Epithelial cell of proximal tubule (primary cell): ENCODE results near the gene TPM1. TPM values are rescaled to one million over a fixed set of nuclear protein-coding genes. Genes with fewer than 3 reads are reported as not detected.

Experiments
- DNase-seq: peaks from one replicate; pipeline ENCODE4 v3.0.0-alpha.2; 2011; ENCODE audit warnings: low read depth
- H3K4me3 ChIP-seq: 2 replicates; pipeline ENCODE4 v1.5.1; 2011; ENCODE audit warnings: low read depth, mild to moderate bottlenecking, low read length
- total RNA-seq: library from RNA; depleted of rRNA; stranded (reverse); fragments of >200 nt; gene quantifications from 2 replicates; pipeline ENCODE4 v1.2.3, GENCODE V29; 2015
- TF ChIP-seq, protein P1 (sequence below): conservative IDR thresholded peaks from 2 replicates; pipeline ENCODE4 v1.5.1; 2012; ENCODE audit warnings: low read depth, mild to moderate bottlenecking, low read length

The TPM1 gene
- total RNA-seq, 1 donor from 2014 or later: 925 TPM

DNA sequence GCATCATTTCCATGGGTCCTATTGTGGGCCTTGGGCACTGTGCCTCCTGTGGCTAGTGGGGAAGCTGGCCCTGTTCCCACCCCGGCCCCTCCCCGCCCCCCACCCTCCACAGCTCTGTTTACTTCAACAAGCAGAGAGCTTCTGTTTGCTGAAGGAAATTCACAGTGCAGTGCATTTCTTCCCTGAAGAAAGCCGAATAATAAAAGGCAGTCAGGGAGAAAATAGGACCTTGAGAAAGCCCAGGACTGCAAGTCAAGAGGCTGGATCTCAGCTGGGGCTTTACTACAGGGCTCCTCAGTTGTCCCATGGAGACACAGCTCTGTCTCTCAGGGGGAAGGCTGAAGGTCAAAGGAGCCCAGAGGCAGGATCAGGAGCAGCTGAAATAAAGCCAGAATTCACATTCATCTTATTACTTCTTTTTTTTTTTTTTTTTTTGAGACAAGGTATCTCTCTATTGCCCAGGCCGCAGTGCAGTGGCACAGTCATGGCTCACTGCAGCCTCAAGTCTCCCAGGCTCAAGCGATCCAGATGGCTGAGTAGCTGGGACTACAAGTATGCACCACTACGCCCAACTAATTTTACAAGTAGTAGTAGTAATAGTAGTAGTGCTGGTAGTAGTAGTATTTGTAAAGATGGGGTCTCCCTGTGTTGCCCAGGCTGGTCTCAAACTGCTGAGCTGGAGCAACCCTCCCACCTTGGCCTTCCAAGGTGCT is 46.1 kb downstream of the TPM1 start:
- DNase-seq: no peak
- H3K4me3 ChIP-seq: no peak overlapping the region
- TF ChIP-seq, protein P1, sequence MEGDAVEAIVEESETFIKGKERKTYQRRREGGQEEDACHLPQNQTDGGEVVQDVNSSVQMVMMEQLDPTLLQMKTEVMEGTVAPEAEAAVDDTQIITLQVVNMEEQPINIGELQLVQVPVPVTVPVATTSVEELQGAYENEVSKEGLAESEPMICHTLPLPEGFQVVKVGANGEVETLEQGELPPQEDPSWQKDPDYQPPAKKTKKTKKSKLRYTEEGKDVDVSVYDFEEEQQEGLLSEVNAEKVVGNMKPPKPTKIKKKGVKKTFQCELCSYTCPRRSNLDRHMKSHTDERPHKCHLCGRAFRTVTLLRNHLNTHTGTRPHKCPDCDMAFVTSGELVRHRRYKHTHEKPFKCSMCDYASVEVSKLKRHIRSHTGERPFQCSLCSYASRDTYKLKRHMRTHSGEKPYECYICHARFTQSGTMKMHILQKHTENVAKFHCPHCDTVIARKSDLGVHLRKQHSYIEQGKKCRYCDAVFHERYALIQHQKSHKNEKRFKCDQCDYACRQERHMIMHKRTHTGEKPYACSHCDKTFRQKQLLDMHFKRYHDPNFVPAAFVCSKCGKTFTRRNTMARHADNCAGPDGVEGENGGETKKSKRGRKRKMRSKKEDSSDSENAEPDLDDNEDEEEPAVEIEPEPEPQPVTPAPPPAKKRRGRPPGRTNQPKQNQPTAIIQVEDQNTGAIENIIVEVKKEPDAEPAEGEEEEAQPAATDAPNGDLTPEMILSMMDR: no peak

DNA sequence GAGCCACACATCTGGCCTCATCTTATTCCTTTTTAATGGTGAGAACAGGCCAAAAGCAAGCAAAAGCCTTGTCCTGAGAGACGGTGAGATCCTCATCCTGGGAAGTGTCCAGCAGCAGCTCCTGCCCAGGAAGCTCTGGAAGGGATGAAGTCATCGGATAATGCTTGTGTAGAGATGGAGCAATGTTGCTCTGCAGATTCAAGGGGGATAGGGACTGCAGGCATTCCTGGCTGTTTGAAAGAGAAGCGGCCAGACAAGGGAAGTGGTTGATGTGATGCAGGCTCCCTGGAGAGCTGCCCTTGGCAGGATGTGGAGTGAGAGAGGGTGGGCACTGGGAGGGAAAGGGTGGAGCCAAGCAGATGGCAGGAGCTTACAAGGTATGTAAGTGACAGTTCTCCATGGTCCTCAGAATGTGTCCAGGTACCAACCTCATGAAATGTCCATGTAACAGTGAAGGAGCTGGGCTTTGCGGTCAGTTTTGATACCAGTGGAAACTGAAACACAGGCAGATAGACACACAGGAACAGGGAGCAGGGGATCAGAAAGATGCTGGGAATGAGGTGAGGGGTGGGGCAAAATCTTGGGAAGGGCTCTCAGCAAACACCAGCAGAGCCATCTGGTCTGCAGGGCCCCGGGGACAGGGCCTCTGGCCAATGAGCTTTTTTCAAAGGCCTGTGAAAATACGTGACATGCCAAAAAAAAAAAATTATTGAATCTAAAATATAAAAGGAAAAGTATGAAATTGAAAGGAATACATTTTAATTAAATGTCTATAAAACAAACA is 46.9 kb downstream of the TPM1 start:
- TF ChIP-seq, protein P1: no peak
- no peak for DNase-seq
- H3K4me3 ChIP-seq: no peak overlapping the region

DNA sequence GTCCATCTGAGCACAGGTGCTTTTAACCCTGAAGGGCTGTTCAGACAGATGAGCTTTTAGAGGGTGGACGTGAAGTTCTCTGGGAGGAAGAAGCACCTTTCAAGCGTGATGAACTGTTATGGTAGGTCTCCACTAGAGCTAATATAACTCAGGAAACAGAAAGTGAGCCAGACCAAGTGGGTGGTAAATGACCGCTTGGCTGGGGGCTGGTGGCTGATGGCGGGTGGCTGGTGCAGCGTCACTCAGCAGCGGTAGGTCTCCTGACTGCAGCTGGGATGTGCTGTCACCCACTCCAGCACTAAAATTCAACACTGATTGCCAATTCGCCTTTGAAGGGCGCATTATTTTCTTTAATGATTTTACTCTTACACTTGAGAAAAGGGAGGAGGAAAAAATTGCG is 47.9 kb downstream of the TPM1 start:
- TF ChIP-seq, protein P1: no peak
- DNase-seq: no peak
- H3K4me3 ChIP-seq: no peak overlapping the region

DNA sequence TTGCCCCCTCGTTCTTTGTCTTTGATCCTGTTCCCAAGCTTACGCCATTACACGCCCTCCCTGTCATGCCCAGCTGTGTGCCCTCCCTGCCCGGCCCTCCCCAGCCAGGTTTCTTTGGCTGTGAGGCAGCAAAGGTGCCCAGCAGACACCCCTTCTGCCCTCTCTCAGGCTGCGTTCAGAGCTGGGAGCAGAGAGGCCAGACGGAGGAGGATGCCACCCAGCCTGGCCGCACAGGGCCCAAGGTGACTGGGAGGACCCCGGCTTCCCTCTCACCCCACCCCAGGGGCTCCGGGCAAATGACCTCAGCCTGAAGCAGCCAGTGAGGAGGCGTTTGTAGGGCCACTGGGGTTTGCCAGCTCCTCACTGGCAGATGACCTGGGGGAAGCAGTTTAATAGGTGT is 48.3 kb downstream of the TPM1 start:
- TF ChIP-seq, protein P1: no peak
- DNase-seq: no peak
- H3K4me3 ChIP-seq: no peak overlapping the region

DNA sequence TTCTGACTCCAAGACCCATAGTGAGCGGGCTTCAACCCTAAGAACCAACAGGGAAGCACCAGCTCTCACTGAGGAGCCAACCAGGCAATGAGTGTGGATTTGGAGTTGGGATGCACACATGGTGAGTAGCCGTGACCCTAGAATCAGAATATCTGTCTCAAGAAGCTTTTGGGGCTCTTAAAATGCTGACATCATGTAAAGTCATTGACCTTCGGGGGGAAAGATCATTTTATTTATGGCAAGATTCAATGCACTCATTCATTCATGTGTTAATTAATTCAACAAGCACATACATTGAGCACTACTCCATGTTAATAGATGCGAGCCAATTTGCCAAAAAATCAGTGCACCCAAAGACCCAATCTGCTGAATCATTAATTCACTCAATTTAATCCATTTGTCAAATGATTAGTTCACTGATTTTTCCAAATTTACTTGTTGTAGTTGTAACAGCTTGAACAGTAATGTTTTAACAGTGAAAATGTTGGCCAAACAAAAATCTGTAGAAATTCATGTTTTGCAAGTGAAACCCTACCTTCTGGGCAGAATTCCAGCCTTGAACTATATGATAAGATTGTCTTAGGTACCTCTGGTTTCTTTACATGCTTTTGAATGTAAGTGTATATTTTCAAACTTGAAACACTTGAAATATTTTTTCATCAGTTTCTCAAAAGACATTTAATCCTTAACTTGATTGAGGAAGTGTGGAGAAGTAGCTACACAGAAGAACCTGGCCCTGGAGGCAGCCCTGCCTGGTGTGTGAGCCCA is 49.3 kb downstream of the TPM1 start:
- H3K4me3 ChIP-seq: no peak overlapping the region
- DNase-seq: no peak
- TF ChIP-seq, protein P1: no peak

DNA sequence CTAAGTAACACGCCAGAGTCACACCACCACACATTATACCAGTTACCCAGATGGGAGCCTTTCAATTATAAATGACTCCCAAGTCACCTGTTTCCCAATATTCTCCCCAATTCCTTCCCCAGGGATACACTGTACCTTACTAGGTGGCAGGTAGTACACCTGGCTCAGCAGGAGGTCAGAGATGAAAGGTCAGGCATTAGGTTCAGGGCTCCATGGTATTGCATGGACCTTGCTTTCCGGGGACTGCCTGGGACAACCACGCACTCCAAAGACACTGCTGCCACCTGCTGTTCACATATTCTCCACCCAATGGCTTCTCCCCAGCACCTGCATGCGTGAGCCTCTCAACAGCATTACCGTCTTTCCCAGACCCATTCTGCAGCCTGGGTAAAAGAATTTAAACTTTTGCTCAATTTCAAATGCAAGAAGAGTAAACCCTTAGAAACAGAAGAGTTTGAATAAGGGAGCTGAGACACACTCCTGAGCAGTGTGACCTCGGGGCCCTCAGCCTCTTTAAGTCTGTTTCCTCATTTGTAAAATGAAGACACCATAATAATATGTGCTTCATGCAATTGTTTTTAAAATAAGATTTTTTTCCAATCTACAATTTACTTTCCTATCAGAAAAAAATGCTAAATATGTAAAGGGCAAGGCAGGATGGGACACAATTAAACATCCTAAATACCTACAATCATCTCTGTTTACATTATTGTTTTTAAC is 51.1 kb downstream of the TPM1 start:
- DNase-seq: no peak
- TF ChIP-seq, protein P1: peak; percentile 96
- H3K4me3 ChIP-seq: no peak overlapping the region
